Endothelial cell of umbilical vein (primary cell): ENCODE results near the gene DIO1. TPM values are rescaled to one million over a fixed set of nuclear protein-coding genes. Genes with fewer than 3 reads are reported as not detected.
"Not testable (repeated sequence)": the region's sequence is repeated elsewhere in the genome, so short reads cannot be mapped to it uniquely, and the experiment has no call there.

Experiments used
- BruUV-seq: library from RNA; stranded (reverse); fragments of 400-500 nt; replicated peaks from 2 replicates; lab custom pipeline; 2021; lab: Mats Ljungman, UMichigan
- CTCF ChIA-PET: fragments of 300-600, 350-600 bp; sonication (Branson Sonifier 250); formaldehyde crosslinking; loops from one replicate; lab custom pipeline; 2021; ENCODE audit warnings: antibody characterized with exemption, inconsistent platforms; lab: Charles Lee
- POLR2A ChIA-PET: fragments of 300-600, 350-600 bp; sonication (Branson Sonifier 250); formaldehyde crosslinking; loops from one replicate; lab custom pipeline; 2021; ENCODE audit warnings: antibody characterized with exemption, inconsistent platforms; lab: Charles Lee
- DNase-seq: peaks from one replicate; pipeline ENCODE4 v3.0.0-alpha.2; 2011; ENCODE audit warnings: low read depth, low spot score
- FAIRE-seq: peaks from 2 replicates; lab custom pipeline; 2011; peaks lifted over from hg19 to GRCh38; lab: Jason Lieb, UNC
- H2AFZ ChIP-seq: 2 replicates; pipeline ENCODE4 v1.6.0; 2012; ENCODE audit warnings: low read depth, low read length, control low read depth, inconsistent platforms
- H3K27ac ChIP-seq: 2 replicates; pipeline ENCODE4 v1.5.1; 2011; ENCODE audit warnings: low read depth, mild to moderate bottlenecking, control low read depth, low read length, moderate library complexity; ENCODE audit not compliant: insufficient read depth
- H3K27me3 ChIP-seq, 2 experiments: 2 replicates each; pipeline versions ENCODE4 v1.6.0 to v1.6.1; 2011; ENCODE audit warnings: low read length in 2 of 2, mixed read lengths in 1 of 2; ENCODE audit not compliant: control insufficient read depth in 2 of 2, insufficient read depth in 2 of 2
- H3K36me3 ChIP-seq, 2 experiments: 2 replicates in 1 of 2; 3 replicates in 1 of 2; pipeline ENCODE4 v1.5.1; 2011; ENCODE audit warnings: low read length in 2 of 2, mild to moderate bottlenecking in 1 of 2, moderate library complexity in 1 of 2; ENCODE audit not compliant: control insufficient read depth in 2 of 2, insufficient read depth in 2 of 2; ENCODE audit errors: extremely low read depth in 1 of 2
- H3K4me1 ChIP-seq: 3 replicates; pipeline ENCODE4 v1.5.1; 2011; ENCODE audit warnings: mild to moderate bottlenecking, low read length; ENCODE audit not compliant: control insufficient read depth, insufficient read depth; ENCODE audit errors: extremely low read depth
- H3K4me2 ChIP-seq: 2 replicates; pipeline ENCODE4 v1.6.1; 2011; ENCODE audit warnings: low read length, control low read depth, mixed read lengths; ENCODE audit not compliant: insufficient read depth
- H3K4me3 ChIP-seq, 3 experiments: fragments of 200-600 bp in 1 of 3; sonication (generic), shearing (Covaris generic) in 1 of 3; replicated peaks in 1 of 3; 2 replicates each; pipeline ENCODE4 v1.5.1; 2011 to 2016; ENCODE audit warnings: control low read depth in 3 of 3, low read length in 3 of 3, mild to moderate bottlenecking in 2 of 3, inconsistent platforms in 1 of 3, low read depth in 1 of 3, moderate library complexity in 1 of 3; ENCODE audit not compliant: insufficient read depth in 1 of 3
- H3K79me2 ChIP-seq: 2 replicates; pipeline ENCODE4 v1.6.0; 2012; ENCODE audit warnings: low read length, inconsistent platforms; ENCODE audit not compliant: control insufficient read depth, insufficient read depth
- H3K9ac ChIP-seq: replicated peaks from 2 replicates; pipeline ENCODE3; 2011; ENCODE audit warnings: low read length, control low read depth; ENCODE audit not compliant: insufficient read depth; ENCODE audit errors: extremely low read depth
- H3K9me1 ChIP-seq: replicated peaks from 3 replicates; pipeline ENCODE4 v1.6.0; 2011; ENCODE audit warnings: mild to moderate bottlenecking, low read length; ENCODE audit not compliant: control insufficient read depth, insufficient read depth; ENCODE audit errors: extremely low read depth
- H3K9me3 ChIP-seq: replicated peaks from 2 replicates; pipeline ENCODE4 v1.5.1; 2012; ENCODE audit warnings: low read length, inconsistent platforms; ENCODE audit not compliant: control insufficient read depth, insufficient read depth
- H4K20me1 ChIP-seq: replicated peaks from 2 replicates; pipeline ENCODE3; 2011; ENCODE audit warnings: mild to moderate bottlenecking, low read length; ENCODE audit not compliant: control insufficient read depth, insufficient read depth; ENCODE audit errors: extremely low read depth
- CTCF ChIP-seq, 2 donors: IDR thresholded peaks; 1 replicate in 1 of 2; 2 replicates in 1 of 2; pipeline ENCODE4 v1.5.1; 2011; ENCODE audit warnings: low read length in 2 of 2, mild to moderate bottlenecking in 2 of 2, moderate library complexity in 2 of 2, control low read depth in 1 of 2, inconsistent platforms in 1 of 2, low read depth in 1 of 2; ENCODE audit not compliant: insufficient read depth in 1 of 2; ENCODE audit errors: extremely low read depth in 1 of 2
- dilution Hi-C: fragments of 300-500 bp; cut with MboI; formaldehyde crosslinking; loops from one replicate; pipeline ENCODE4 v1.15.0; 2019; ENCODE audit warnings: low sequenced_read_pairs; ENCODE audit not compliant: extremely low pct_ligation_motif_present
- intact Hi-C: fragments of 100-400 bp; cut with micrococcal nuclease; formaldehyde crosslinking; loops from one replicate; pipeline ENCODE4 v1.10.0; 2022
- polyA plus RNA-seq, 4 experiments: library from polyadenylated mRNA; depleted of rRNA in 3 of 4; stranded (reverse) in 3 of 4; unstranded in 1 of 4; fragments of >200 nt; gene quantifications; 2 replicates each; pipeline versions ENCODE4 v1.2.1 to v1.2.3, GENCODE V29; 2011 to 2012; ENCODE audit warnings: missing spikeins in 1 of 4
- total RNA-seq: library from RNA; stranded (reverse); gene quantifications from 2 replicates; pipeline ENCODE4 v1.2.3, GENCODE V29; 2021

DIO1 gene
- total and polyA plus RNA-seq, 2 donors (not counting 3 experiments of a cell fraction or from before 2014, with no cell fraction given), result not detected

- ChIA-PET POLR2A (no interaction called here), CTCF (interaction anchor here (1.1 to 6.6 kb wide), 2 partner anchors 11 to 78 kb away, joined by 3 to 61 read pairs; no protein-coding TSS in a partner anchor)
- H3K4me2 ChIP-seq, result no peak overlapping the region
- TF ChIP-seq CTCF (IDR thresholded peaks at IDR 0.05; ENCODE audit: extremely low read depth in 1 of 2, insufficient read depth in 1 of 2, low read depth in 1 of 2, low read length in 2 of 2), result no peak
- H3K9me3 ChIP-seq, result no peaks in the 10 kb centered on the region
- BruUV-seq, result no TSS peak
- no peak overlapping the region for H3K27ac ChIP-seq
- H3K36me3 ChIP-seq, result peaks cover 0 to 2% of the 10 kb centered on the region in 2 experiments
- H3K27me3 ChIP-seq, result no peaks in the 10 kb centered on the region
- no peaks in the 10 kb centered on the region for H3K9me1 ChIP-seq
- dilution Hi-C loops, result no loop called here
- H3K9ac ChIP-seq, result no peak overlapping the region
- peaks cover 8% of the 10 kb centered on the region for H3K4me1 ChIP-seq
- H4K20me1 ChIP-seq, result no peaks in the 10 kb centered on the region
- H3K4me3 ChIP-seq, result no peak overlapping the region
- FAIRE-seq, result no peak
- no peaks in the 10 kb centered on the region for H3K79me2 ChIP-seq
- intact Hi-C loops, result no loop called here
- DNase-seq, result no peak
- no peak overlapping the region for H2AFZ ChIP-seq
Measured at GRCh38 chr1:53871773-53872484, 22.1 kb upstream of the DIO1 start.

DNA sequence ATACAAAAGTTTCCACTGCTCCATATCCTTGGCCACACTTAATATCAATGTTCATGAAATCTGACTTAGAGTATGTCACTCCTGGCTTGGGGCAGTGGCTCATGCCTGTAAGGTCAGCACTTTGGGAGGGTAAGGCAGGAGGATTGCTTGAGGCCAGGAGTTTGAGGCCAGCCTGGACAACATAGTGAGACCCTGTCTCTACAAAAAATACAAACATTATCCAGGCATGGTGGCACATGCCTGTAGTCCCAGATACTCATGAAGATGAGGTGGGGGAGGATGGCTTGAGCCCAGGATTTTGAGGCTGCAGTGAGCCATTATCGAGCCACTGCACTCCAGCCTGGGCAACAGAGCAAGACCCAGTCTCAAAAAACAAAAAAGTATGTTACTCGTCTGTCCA is 18.8 kb upstream of the DIO1 start:
- DNase-seq, H3K27ac ChIP-seq, BruUV-seq, H3K9me3 ChIP-seq, H3K4me3 ChIP-seq, H3K4me2 ChIP-seq, FAIRE-seq, H3K4me1 ChIP-seq, H3K9ac ChIP-seq, H2AFZ ChIP-seq, H3K79me2 ChIP-seq, H3K36me3 ChIP-seq, POLR2A ChIA-PET, H4K20me1 ChIP-seq, H3K9me1 ChIP-seq, intact Hi-C loops, dilution Hi-C loops, H3K27me3 ChIP-seq: not testable (repeated sequence)
- CTCF ChIA-PET, result interaction anchor here (2.6 kb wide), 1 partner anchor 14 kb away, joined by 9 read pairs; no protein-coding TSS in a partner anchor
